SK-N-SH (cell line): ENCODE results near the gene PRKD2. TPM values are rescaled to one million over a fixed set of nuclear protein-coding genes. Genes with fewer than 3 reads are reported as not detected.

Experiments
- CTCF ChIA-PET: fragments of 300-600, 350-600 bp; formaldehyde crosslinking; extraction: SDS; loops from one replicate; lab custom pipeline; 2021; lab: Yijun Ruan, JAX
- POLR2A ChIA-PET: fragments of 350-600 bp; sonication (Branson Sonifier 250); formaldehyde crosslinking; extraction: SDS; loops from one replicate; lab custom pipeline; 2020; ENCODE audit warnings: antibody characterized with exemption, inconsistent platforms; lab: Yijun Ruan, JAX
- DNase-seq: peaks from one replicate; pipeline ENCODE4 v3.0.0; 2012
- H2AFZ ChIP-seq: fragments of 200-600 bp; sonication (generic); 2 replicates; pipeline ENCODE4 v1.8.1; 2016; ENCODE audit warnings: antibody characterized with exemption, mild to moderate bottlenecking, low read depth
- H3F3A ChIP-seq: fragments of 200-600 bp; sonication (generic); replicated peaks from 2 replicates; pipeline ENCODE3; 2016; ENCODE audit warnings: antibody characterized with exemption, mild to moderate bottlenecking; ENCODE audit not compliant: insufficient read depth
- H3K27ac ChIP-seq, 2 experiments: fragments of 200-500 bp in 1 of 2; fragments of 200-600 bp in 1 of 2; sonication (Bioruptor generic) in 1 of 2; sonication (generic), shearing (Covaris generic) in 1 of 2; 2 replicates each; pipeline versions ENCODE4 v1.5.1 to v1.6.1; 2014 to 2016; ENCODE audit warnings: low read depth in 2 of 2, inconsistent platforms in 1 of 2, low read length in 1 of 2, mild to moderate bottlenecking in 1 of 2, mixed read lengths in 1 of 2
- H3K27me3 ChIP-seq: fragments of 200-600 bp; sonication (generic), shearing (Covaris generic); 2 replicates; pipeline ENCODE4 v1.6.1; 2016; ENCODE audit warnings: mixed run types; ENCODE audit not compliant: insufficient read depth
- H3K36me3 ChIP-seq, 2 experiments: fragments of 200-500 bp in 1 of 2; fragments of 200-600 bp in 1 of 2; sonication (Bioruptor generic) in 1 of 2; sonication (generic) in 1 of 2; replicated peaks in 1 of 2; 2 replicates each; pipeline versions ENCODE3 to v1.5.1; 2014 to 2016; ENCODE audit warnings: low read length in 1 of 2, mild to moderate bottlenecking in 1 of 2; ENCODE audit not compliant: insufficient read depth in 2 of 2, control insufficient read depth in 1 of 2
- H3K4me1 ChIP-seq, 2 experiments: fragments of 200-500 bp in 1 of 2; fragments of 200-600 bp in 1 of 2; sonication (Bioruptor generic) in 1 of 2; sonication (generic), shearing (Covaris generic) in 1 of 2; 2 replicates each; pipeline versions ENCODE4 v1.5.1 to v1.6.1; 2014 to 2016; ENCODE audit warnings: low read depth in 1 of 2, low read length in 1 of 2, mixed run types in 1 of 2; ENCODE audit not compliant: insufficient read depth in 2 of 2, control insufficient read depth in 1 of 2
- H3K4me2 ChIP-seq: fragments of 200-600 bp; sonication (generic), shearing (Covaris generic); 2 replicates; pipeline ENCODE4 v1.6.1; 2017; ENCODE audit warnings: mixed run types
- H3K4me3 ChIP-seq, 2 experiments: fragments of 200-500 bp in 1 of 2; fragments of 200-600 bp in 1 of 2; sonication (Bioruptor generic) in 1 of 2; sonication (generic), shearing (Covaris generic) in 1 of 2; 2 replicates each; pipeline versions ENCODE4 v1.5.1 to v1.8.1; 2014 to 2016; ENCODE audit warnings: low read depth in 2 of 2, inconsistent platforms in 1 of 2, low read length in 1 of 2, mild to moderate bottlenecking in 1 of 2, mixed read lengths in 1 of 2, moderate library complexity in 1 of 2
- H3K79me2 ChIP-seq: fragments of 200-600 bp; sonication (generic); 2 replicates; pipeline ENCODE4 v1.8.1; 2017; ENCODE audit warnings: mild to moderate bottlenecking; ENCODE audit not compliant: insufficient read depth
- H3K9ac ChIP-seq: fragments of 200-600 bp; sonication (generic); 2 replicates; pipeline ENCODE4 v1.6.1; 2017; ENCODE audit warnings: mixed run types
- H3K9me2 ChIP-seq: fragments of 200-600 bp; sonication (generic); 2 replicates; pipeline ENCODE4 v1.6.1; 2017; ENCODE audit warnings: mixed run types
- H3K9me3 ChIP-seq: fragments of 200-600 bp; sonication (generic); 2 replicates; pipeline ENCODE4 v1.6.1; 2017; ENCODE audit warnings: mixed run types, mild to moderate bottlenecking, moderate library complexity
- H4K20me1 ChIP-seq: fragments of 200-600 bp; sonication (generic); 2 replicates; pipeline ENCODE4 v1.6.1; 2017; ENCODE audit warnings: mild to moderate bottlenecking, mixed run types; ENCODE audit not compliant: insufficient read depth
- FOXJ3 ChIP-seq: sonication (generic); formaldehyde crosslinking; IDR thresholded peaks from 2 replicates; pipeline ENCODE4 v1.5.1; 2020; ENCODE audit warnings: mild to moderate bottlenecking, missing genetic modification reagents
- FOXM1 ChIP-seq: IDR thresholded peaks from 2 replicates; pipeline ENCODE4 v1.4.0; 2012; ENCODE audit warnings: low read depth, mild to moderate bottlenecking
- MEF2A ChIP-seq: IDR thresholded peaks from 2 replicates; pipeline ENCODE4 v1.4.0; 2012; ENCODE audit warnings: low read depth, borderline replicate concordance
- MXI1 ChIP-seq: IDR thresholded peaks from 2 replicates; pipeline ENCODE4 v1.6.1; 2012; ENCODE audit warnings: mild to moderate bottlenecking, low read depth, low read length, improper control_type of control experiment
- RCOR1 ChIP-seq: fragments of 150-350 bp; IDR thresholded peaks from 2 replicates; pipeline ENCODE4 v1.6.1; 2017; ENCODE audit warnings: antibody characterized with exemption, low read length
- WGBS: methylation state at CpG from one replicate; pipeline ENCODE4 v1.1.6; 2017; ENCODE audit warnings: low lambda C conversion rate; 5-methylcytosine and 5-hydroxymethylcytosine counted together
- polyA plus RNA-seq, 3 experiments: library from polyadenylated mRNA; depleted of rRNA; stranded (reverse); fragments of >200 nt; gene quantifications; 2 replicates each; pipeline ENCODE4 v1.2.3, GENCODE V29; 2012
- TF ChIP-seq, protein P1 (sequence below): IDR thresholded peaks from 2 replicates; pipeline ENCODE4 v1.4.0; 2012; ENCODE audit warnings: low read depth, borderline replicate concordance
- TF ChIP-seq, protein P2 (sequence below): IDR thresholded peaks from 2 replicates; pipeline ENCODE4 v1.6.1; 2012; ENCODE audit warnings: mild to moderate bottlenecking, low read depth, low read length, moderate library complexity
- TF ChIP-seq, protein P3 (sequence below): fragments of 150-350 bp; IDR thresholded peaks from 2 replicates; pipeline ENCODE4 v1.6.1; 2017; ENCODE audit warnings: antibody characterized with exemption, low read length, low read depth, borderline replicate concordance

The PRKD2 gene
- polyA plus RNA-seq, 1 of the 3 experiments (the other 2 are of a cell fraction) = 21.4 TPM

- no peak for TF ChIP-seq FOXM1
- no peak for TF ChIP-seq MXI1
- TF ChIP-seq, protein P1, sequence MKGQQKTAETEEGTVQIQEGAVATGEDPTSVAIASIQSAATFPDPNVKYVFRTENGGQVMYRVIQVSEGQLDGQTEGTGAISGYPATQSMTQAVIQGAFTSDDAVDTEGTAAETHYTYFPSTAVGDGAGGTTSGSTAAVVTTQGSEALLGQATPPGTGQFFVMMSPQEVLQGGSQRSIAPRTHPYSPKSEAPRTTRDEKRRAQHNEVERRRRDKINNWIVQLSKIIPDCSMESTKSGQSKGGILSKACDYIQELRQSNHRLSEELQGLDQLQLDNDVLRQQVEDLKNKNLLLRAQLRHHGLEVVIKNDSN = no peak
- no peak for TF ChIP-seq FOXJ3 (CRISPR knock-in tag)
- no peak for TF ChIP-seq RCOR1
- no peaks in the 10 kb centered on the region for H4K20me1 ChIP-seq
- CTCF ChIA-PET = interaction anchor here (0.7 to 1.7 kb wide), 6 partner anchors 16 to 616 kb away, joined by 3 to 8 read pairs (median 4); no protein-coding TSS in a partner anchor
These were observed 29.3 kb downstream of the PRKD2 start for GRCh38 chr19:46687438-46688145.

GRCh38 chr19:46685189-46685588, 31.7 kb downstream of the PRKD2 start:
- Histone ChIP-seq H3K27me3 (no peaks in the 10 kb centered on the region), H3F3A (peaks cover 4% of the 10 kb centered on the region), H3K9ac (no peak overlapping the region), H4K20me1 (no peaks in the 10 kb centered on the region), H3K79me2 (no peaks in the 10 kb centered on the region), H3K9me2 (no peaks in the 10 kb centered on the region), H3K4me3 (no peak overlapping the region), H3K27ac (no peak overlapping the region), H3K4me2 (no peak overlapping the region), H3K4me1 (no peaks in the 10 kb centered on the region), H2AFZ (no peak overlapping the region), H3K9me3 (no peaks in the 10 kb centered on the region), H3K36me3 (peaks cover 15 to 35% of the 10 kb centered on the region in 2 experiments)
- DNase-seq = no peak
- no peak for TF ChIP-seq MEF2A
- TF ChIP-seq, protein P2, sequence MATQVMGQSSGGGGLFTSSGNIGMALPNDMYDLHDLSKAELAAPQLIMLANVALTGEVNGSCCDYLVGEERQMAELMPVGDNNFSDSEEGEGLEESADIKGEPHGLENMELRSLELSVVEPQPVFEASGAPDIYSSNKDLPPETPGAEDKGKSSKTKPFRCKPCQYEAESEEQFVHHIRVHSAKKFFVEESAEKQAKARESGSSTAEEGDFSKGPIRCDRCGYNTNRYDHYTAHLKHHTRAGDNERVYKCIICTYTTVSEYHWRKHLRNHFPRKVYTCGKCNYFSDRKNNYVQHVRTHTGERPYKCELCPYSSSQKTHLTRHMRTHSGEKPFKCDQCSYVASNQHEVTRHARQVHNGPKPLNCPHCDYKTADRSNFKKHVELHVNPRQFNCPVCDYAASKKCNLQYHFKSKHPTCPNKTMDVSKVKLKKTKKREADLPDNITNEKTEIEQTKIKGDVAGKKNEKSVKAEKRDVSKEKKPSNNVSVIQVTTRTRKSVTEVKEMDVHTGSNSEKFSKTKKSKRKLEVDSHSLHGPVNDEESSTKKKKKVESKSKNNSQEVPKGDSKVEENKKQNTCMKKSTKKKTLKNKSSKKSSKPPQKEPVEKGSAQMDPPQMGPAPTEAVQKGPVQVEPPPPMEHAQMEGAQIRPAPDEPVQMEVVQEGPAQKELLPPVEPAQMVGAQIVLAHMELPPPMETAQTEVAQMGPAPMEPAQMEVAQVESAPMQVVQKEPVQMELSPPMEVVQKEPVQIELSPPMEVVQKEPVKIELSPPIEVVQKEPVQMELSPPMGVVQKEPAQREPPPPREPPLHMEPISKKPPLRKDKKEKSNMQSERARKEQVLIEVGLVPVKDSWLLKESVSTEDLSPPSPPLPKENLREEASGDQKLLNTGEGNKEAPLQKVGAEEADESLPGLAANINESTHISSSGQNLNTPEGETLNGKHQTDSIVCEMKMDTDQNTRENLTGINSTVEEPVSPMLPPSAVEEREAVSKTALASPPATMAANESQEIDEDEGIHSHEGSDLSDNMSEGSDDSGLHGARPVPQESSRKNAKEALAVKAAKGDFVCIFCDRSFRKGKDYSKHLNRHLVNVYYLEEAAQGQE = no peak
- TF ChIP-seq, protein P3, sequence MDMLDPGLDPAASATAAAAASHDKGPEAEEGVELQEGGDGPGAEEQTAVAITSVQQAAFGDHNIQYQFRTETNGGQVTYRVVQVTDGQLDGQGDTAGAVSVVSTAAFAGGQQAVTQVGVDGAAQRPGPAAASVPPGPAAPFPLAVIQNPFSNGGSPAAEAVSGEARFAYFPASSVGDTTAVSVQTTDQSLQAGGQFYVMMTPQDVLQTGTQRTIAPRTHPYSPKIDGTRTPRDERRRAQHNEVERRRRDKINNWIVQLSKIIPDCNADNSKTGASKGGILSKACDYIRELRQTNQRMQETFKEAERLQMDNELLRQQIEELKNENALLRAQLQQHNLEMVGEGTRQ = no peak
- 59% methylated on average over 3 of the region's 3 CpGs for WGBS
- POLR2A ChIA-PET = no interaction called here
- CTCF ChIA-PET = interaction anchor here (2.0 kb wide), 1 partner anchor 20 kb away, joined by 12 read pairs; no protein-coding TSS in a partner anchor

More at GRCh38 chr19:46687438-46688145, 29.3 kb downstream of the PRKD2 start:
- WGBS = 94% methylated on average over 6 of the region's 6 CpGs
- no peak for DNase-seq
- Histone ChIP-seq H3K9me2 (no peaks in the 10 kb centered on the region), H3K9ac (no peak overlapping the region), H3K79me2 (no peaks in the 10 kb centered on the region), H2AFZ (no peak overlapping the region), H3K4me3 (no peak overlapping the region), H3K27me3 (no peaks in the 10 kb centered on the region), H3K36me3 (peaks cover 35 to 38% of the 10 kb centered on the region in 2 experiments), H3F3A (peaks cover 4% of the 10 kb centered on the region), H3K4me1 (no peaks in the 10 kb centered on the region), H3K4me2 (no peak overlapping the region), H3K27ac (no peak overlapping the region), H3K9me3 (no peaks in the 10 kb centered on the region)
- POLR2A ChIA-PET = no interaction called here
